PC-3 (cell line): ENCODE measurements around the gene ABL2. TPM values are rescaled to one million over a fixed set of nuclear protein-coding genes. Genes with fewer than 3 reads are reported as not detected.
A peak's percentile ranks its signal among the peaks of the same experiment; 100 is the strongest.

ENCODE experiments used
- ATAC-seq: fragments of 200-7000 bp; cut with Tn5 transposase; 2 replicates; pipeline ENCODE4 v1.9.1; 2020; ENCODE audit warnings: mild to moderate bottlenecking, moderate library complexity
- BruUV-seq: library from RNA; stranded (reverse); fragments of 400-500 nt; replicated peaks from 2 replicates; lab custom pipeline; 2021; lab: Mats Ljungman, UMichigan
- CTCF ChIA-PET: fragments of 300-600 bp; sonication (Branson Sonifier 250); formaldehyde crosslinking; loops from one replicate; lab custom pipeline; 2022; ENCODE audit warnings: antibody characterized with exemption; lab: Charles Lee
- POLR2A ChIA-PET: fragments of 300-600 bp; sonication (Branson Sonifier 250); formaldehyde crosslinking; loops from one replicate; lab custom pipeline; 2022; ENCODE audit warnings: antibody characterized with exemption; ENCODE audit not compliant: unreplicated experiment; lab: Charles Lee
- DNase-seq: peaks from one replicate; pipeline ENCODE4 v3.0.0-alpha.2; 2015
- H2AFZ ChIP-seq: fragments of 300-600 bp; sonication (generic); 2 replicates; pipeline ENCODE4 v1.6.0; 2016; ENCODE audit warnings: antibody characterized with exemption, low read length
- H3F3A ChIP-seq: fragments of 300-600 bp; sonication (generic); one replicate; pipeline ENCODE4 v1.6.0; 2017; ENCODE audit warnings: antibody characterized with exemption, low read length, control low read depth, mild to moderate bottlenecking; ENCODE audit not compliant: unreplicated experiment
- H3K27ac ChIP-seq: fragments of 300-600 bp; sonication (generic); 2 replicates; pipeline ENCODE4 v1.5.1; 2016; ENCODE audit warnings: mild to moderate bottlenecking, low read length
- H3K27me3 ChIP-seq: fragments of 300-600 bp; sonication (generic); 2 replicates; pipeline ENCODE4 v1.6.1; 2016; ENCODE audit warnings: low read length, mixed read lengths
- H3K36me3 ChIP-seq: fragments of 300-600 bp; sonication (generic); 2 replicates; pipeline ENCODE4 v1.6.1; 2016; ENCODE audit warnings: low read depth, mixed run types, low read length, mixed read lengths
- H3K4me1 ChIP-seq: fragments of 300-600 bp; sonication (generic); 2 replicates; pipeline ENCODE4 v1.5.1; 2016; ENCODE audit warnings: low read length; ENCODE audit not compliant: insufficient read depth
- H3K4me2 ChIP-seq: fragments of 300-600 bp; sonication (generic); 2 replicates; pipeline ENCODE4 v1.6.0; 2016; ENCODE audit warnings: low read length
- H3K4me3 ChIP-seq: fragments of 300-600 bp; sonication (generic); 2 replicates; pipeline ENCODE4 v1.5.1; 2016; ENCODE audit warnings: mild to moderate bottlenecking, low read length, mixed read lengths
- H3K79me2 ChIP-seq: fragments of 300-600 bp; sonication (generic); 2 replicates; pipeline ENCODE4 v1.6.1; 2017; ENCODE audit warnings: low read length, mixed read lengths
- H3K9ac ChIP-seq: fragments of 300-600 bp; sonication (generic); 2 replicates; pipeline ENCODE4 v1.6.0; 2016; ENCODE audit warnings: mild to moderate bottlenecking, low read length
- H3K9me2 ChIP-seq: fragments of 300-600 bp; sonication (generic); replicated peaks from 2 replicates; pipeline ENCODE4 v1.6.1; 2016; ENCODE audit warnings: mixed run types, low read length, mixed read lengths
- H3K9me3 ChIP-seq: fragments of 300-600 bp; sonication (generic); 2 replicates; pipeline ENCODE4 v1.6.1; 2016; ENCODE audit warnings: low read length, mixed read lengths
- H4K20me1 ChIP-seq: fragments of 300-600 bp; sonication (generic); 2 replicates; pipeline ENCODE4 v1.6.1; 2016; ENCODE audit warnings: low read length, mixed read lengths
- CTCF ChIP-seq: fragments of 300-600 bp; sonication (generic); conservative IDR thresholded peaks from 2 replicates; pipeline ENCODE4 v1.5.1; 2017; ENCODE audit warnings: antibody characterized with exemption, low read depth, mild to moderate bottlenecking, low read length
- EZH2 ChIP-seq: fragments of 300-600 bp; sonication (generic); IDR thresholded peaks from one replicate; pipeline ENCODE4 v1.6.1; 2017; ENCODE audit warnings: antibody characterized with exemption, mild to moderate bottlenecking, low read length; ENCODE audit not compliant: unreplicated experiment
- EZH2phosphoT487 ChIP-seq: fragments of 300-600 bp; sonication (generic); IDR thresholded peaks from 2 replicates; pipeline ENCODE4 v1.6.1; 2018; ENCODE audit warnings: mild to moderate bottlenecking, antibody characterized with exemption, low read length, borderline replicate concordance
- intact Hi-C: fragments of 100-400 bp; cut with micrococcal nuclease; formaldehyde crosslinking; loops from 2 replicates; pipeline ENCODE4 v1.9.0; 2023
- total RNA-seq: library from RNA; depleted of rRNA; stranded (reverse); fragments of >200 nt; gene quantifications from 2 replicates; pipeline ENCODE4 v1.2.3, GENCODE V29; 2014

ABL2 gene
- total RNA-seq, 1 experiment from 2014 or later: 15.9 TPM

GRCh38 chr1:179146911-179147310 is 82.6 kb downstream of the ABL2 start:
- ChIA-PET CTCF (no interaction called here), POLR2A (no interaction called here)
- peak overlapping the region; percentile 34; the same call in 1 of the 2 replicates for H3K27ac ChIP-seq
- no peak for TF ChIP-seq CTCF
- TF ChIP-seq EZH2: no peak
- TF ChIP-seq EZH2phosphoT487: no peak
- H3K4me2 ChIP-seq: no peak overlapping the region
- H3K79me2 ChIP-seq: peaks cover 34% of the 10 kb centered on the region
- H3K4me1 ChIP-seq: peaks cover 14% of the 10 kb centered on the region
- DNase-seq (no peak), ATAC-seq (no peak)
- no peaks in the 10 kb centered on the region for H3K27me3 ChIP-seq
- no TSS peak for BruUV-seq
- H2AFZ ChIP-seq: no peak overlapping the region
- H3K9ac ChIP-seq: no peak overlapping the region
- H4K20me1 ChIP-seq: no peaks in the 10 kb centered on the region
- intact Hi-C loops: no loop called here
- no peaks in the 10 kb centered on the region for H3K9me2 ChIP-seq
- H3K4me3 ChIP-seq: no peak overlapping the region
- peaks cover 8% of the 10 kb centered on the region for H3F3A ChIP-seq
- H3K9me3 ChIP-seq: no peaks in the 10 kb centered on the region
- H3K36me3 ChIP-seq: no peaks in the 10 kb centered on the region; the same call in 1 of the 2 replicates

GRCh38 chr1:179146476-179146875 is 83.0 kb downstream of the ABL2 start:
- Histone ChIP-seq H3K9me3 (no peaks in the 10 kb centered on the region), H4K20me1 (peaks cover 2% of the 10 kb centered on the region; the same call in 1 of the 2 replicates), H3K9ac (no peak overlapping the region), H3K36me3 (no peaks in the 10 kb centered on the region; the same call in 1 of the 2 replicates), H3F3A (peaks cover 8% of the 10 kb centered on the region), H3K4me1 (peaks cover 17% of the 10 kb centered on the region), H3K4me2 (no peak overlapping the region), H3K79me2 (peaks cover 34% of the 10 kb centered on the region), H2AFZ (no peak overlapping the region), H3K9me2 (no peaks in the 10 kb centered on the region), H3K27me3 (no peaks in the 10 kb centered on the region), H3K27ac (peak overlapping the region; percentile 34; the same call in 1 of the 2 replicates), H3K4me3 (no peak overlapping the region)
- no TSS peak for BruUV-seq
- POLR2A ChIA-PET: no interaction called here
- CTCF ChIA-PET: no interaction called here
- TF ChIP-seq EZH2phosphoT487 (no peak), EZH2 (no peak), CTCF (no peak)
- no peak for ATAC-seq
- intact Hi-C loops: no loop called here
- DNase-seq: no peak

- Histone ChIP-seq H3K9me2 (no peaks in the 10 kb centered on the region), H3K9ac (peak overlapping the region; percentile 60; the same call in 1 of the 2 replicates), H3K27me3 (no peaks in the 10 kb centered on the region), H3K4me1 (peaks cover 25% of the 10 kb centered on the region), H4K20me1 (peaks cover 7% of the 10 kb centered on the region; the same call in 1 of the 2 replicates), H3K4me2 (no peak overlapping the region), H3K79me2 (peaks cover 43% of the 10 kb centered on the region), H3K9me3 (no peaks in the 10 kb centered on the region), H3K4me3 (no peak overlapping the region), H3F3A (peaks cover 8% of the 10 kb centered on the region), H2AFZ (no peak overlapping the region), H3K36me3 (no peaks in the 10 kb centered on the region; the same call in 1 of the 2 replicates), H3K27ac (peak overlapping the region; percentile 97)
- ChIA-PET POLR2A (no interaction called here), CTCF (no interaction called here)
- intact Hi-C loops: no loop called here
- ATAC-seq (no peak), DNase-seq (no peak)
- BruUV-seq: no TSS peak
- TF ChIP-seq CTCF (no peak), EZH2 (no peak), EZH2phosphoT487 (no peak)
These were observed 84.0 kb downstream of the ABL2 start for GRCh38 chr1:179145521-179145920.
